Activated CD8-positive, alpha-beta memory T cell treated with anti-CD3 and anti-CD28 coated beads, Interleukin-2, amount 50 U/mL, for 1 hour (primary cell): Measurements from ENCODE around the gene NAPB.

Source experiments
- DNase-seq: peaks from one replicate; pipeline ENCODE4 v3.0.0-alpha.2; 2020; ENCODE audit errors: extremely low read depth

Gene NAPB

DNA sequence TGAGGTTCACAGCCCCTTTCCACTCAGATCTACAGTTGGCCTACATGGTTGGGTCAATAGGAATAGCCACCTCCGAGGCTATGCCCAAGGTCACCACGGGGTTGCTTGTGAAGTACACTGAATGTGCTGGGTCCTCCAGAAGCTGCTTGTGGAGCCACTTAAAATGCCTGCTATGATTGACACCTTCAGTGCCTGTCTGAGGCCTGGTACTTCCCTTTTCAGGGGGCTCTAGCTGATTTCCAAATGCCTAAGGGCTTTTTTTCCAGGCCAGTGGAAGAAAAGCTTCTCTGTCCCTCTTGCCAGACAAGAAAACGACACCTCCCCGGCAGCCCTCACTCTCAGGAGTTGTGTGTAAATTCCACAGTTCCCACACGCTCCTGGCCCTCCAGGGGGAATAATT lies 77.0 kb downstream of the NAPB start:
- no peak for DNase-seq

DNA sequence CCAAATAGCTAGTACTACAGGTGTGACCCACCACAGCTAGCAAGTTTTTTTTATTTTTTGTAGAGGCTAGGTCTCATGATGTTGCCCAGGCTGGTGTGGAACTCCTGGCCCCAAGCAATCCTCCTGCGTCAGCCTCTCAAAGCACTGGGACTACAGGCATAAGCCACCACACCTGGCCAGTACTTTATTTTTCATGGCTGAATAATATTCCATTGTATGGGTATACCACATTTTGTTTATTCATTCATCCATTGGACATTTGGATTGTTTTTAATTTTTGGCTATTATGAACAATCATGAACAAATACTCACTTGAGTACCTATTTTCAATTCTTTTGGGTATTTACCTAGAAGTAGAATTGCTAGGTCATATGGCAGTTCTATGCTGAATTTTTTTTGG lies 77.7 kb downstream of the NAPB start:
- DNase-seq: no peak

DNA sequence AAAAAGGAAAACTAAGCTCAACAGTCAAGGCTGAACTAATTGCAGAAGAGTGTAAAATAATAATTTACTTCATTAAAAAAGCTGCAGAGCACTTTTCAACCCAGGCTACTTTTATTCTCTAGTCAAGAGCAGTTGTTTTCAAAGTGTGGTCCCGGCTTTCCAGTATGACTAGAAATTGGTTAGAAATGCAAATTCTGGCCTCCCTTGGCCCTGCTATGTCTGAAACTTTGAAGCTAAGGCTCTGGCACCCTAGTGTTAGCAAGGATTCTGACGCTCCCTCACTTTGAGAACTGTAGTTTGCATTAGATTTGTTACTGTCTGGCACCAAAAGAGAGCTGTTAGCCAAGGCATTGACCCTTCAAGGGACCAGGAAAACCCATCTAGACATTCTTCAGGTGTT lies 80.2 kb downstream of the NAPB start:
- DNase-seq: no peak

GRCh38 chr20:23340524-23340923 lies 80.8 kb downstream of the NAPB start:
- DNase-seq: no peak

DNA sequence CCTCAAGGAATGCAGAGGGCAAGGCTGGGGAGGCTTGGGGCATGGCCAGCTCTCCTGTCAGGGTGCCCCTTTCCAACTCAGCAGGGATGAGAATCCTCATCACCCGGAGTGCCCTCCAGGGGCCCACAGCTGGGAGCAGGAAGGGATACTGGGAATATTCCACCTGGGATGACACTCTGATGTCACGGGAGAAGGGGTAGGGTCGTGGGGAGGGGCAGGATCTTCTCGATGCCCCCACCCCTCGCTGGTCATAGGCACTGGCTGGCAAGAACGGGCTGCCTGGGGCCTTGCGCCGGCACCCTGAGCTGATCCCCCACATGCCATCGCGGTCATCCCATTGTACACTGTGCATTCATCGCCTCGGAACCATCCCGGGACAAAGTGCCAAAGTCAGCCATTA lies 81.3 kb downstream of the NAPB start:
- no peak for DNase-seq

DNA sequence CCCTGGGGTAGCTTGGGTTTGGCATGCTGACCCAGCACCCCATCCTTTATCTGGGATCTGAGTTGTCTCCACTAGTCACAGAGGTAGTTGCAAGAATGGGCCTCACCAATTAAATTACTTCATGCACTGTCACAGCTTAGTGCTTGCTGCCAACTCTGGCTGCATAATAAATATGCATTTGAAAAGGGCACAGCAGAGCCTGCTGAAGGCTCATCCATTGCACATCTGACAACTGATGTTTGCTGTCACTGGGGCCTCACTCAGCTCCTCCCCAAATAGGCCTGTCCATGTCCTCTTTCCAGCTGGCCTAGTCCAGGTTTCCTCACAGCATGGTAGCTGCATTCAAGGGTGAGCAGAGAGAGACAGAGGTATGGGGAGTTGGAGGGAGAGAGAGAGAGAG lies 84.0 kb downstream of the NAPB start:
- DNase-seq: no peak

DNA sequence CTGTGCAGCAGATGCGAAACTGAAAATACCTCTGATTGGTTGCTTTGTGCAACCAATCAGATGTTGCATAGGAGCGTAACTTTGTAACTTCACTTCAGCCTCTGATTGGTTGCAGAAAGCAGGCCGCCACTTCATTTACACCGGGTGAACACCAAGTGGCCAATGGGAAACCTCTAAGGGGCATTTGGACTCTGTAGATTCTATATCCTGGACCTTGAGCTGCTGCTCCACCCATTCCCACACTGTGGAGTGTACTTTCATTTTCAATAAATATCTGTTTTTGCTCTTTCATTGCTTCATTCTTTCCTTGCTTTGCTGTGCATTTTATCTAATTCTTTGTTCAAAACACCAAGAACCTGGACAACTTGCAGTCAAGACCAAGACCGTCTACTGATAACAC lies 84.8 kb downstream of the NAPB start:
- no peak for DNase-seq

- no peak for DNase-seq
Observed at GRCh38 chr20:23335521-23335920, 85.8 kb downstream of the NAPB start.

- no peak for DNase-seq
Observed at GRCh38 chr20:23334111-23334510, 87.2 kb downstream of the NAPB start.

DNA sequence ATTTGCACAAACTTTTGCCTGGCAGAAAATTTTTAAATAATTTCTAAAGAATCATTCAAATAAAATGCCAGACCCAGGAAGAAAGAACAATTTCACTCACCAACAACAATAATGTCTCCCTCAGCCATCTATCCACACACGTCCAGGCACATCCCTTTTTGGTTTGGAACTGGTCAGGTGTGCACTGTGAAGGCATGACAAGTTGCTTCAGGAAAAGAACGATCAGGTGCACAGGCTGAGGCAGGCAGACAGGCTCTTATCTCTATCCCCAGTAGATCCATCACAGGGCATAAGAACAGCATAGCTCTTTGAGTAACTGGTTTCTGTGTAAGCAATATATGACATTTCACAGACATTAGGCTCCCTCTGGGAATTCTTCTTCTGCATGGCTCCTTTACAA lies 88.8 kb downstream of the NAPB start:
- no peak for DNase-seq

DNA sequence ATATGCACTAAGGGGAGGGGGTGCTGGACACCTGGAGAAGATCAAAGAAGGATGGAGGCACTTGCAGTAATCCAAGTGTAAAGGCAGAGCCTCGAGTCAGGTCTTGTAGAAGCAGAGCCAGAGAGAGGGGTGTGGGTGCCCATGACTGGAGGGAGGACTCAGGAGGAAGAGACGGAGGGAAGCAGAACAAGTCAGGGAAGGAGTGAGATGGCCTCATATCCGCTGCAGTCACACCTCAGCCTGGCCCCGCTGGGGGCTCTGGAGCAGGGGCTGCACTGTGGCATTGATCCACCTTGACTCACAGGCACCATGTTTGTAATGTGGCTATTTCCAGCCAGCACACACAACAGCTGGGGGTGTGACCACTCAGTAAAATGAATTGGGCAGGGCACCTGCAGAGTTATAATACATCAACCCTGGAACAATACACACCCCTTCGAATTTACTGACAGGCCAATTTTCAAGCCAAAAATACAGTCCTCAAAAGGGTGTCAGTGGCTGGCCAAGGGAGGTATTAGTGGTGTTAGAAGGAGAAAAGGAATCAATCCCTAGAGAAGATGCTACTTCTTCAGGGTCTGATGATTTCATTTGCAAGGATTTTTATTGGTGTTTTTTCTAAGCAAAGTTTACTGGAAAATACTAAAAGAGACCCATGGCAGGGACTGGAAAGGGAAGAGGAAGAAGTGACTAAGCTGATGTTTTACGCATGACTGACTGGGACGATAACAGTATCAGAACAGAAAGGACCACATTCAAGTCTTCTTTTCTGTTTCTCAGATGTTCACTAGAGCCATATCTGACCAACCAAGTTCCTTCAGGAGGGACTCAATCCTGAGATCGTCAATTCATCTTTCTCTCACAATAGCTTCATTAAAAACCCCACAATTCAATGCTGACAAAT lies 89.6 kb downstream of the NAPB start:
- DNase-seq: no peak

GRCh38 chr20:23327617-23328333 lies 93.5 kb downstream of the NAPB start:
- no peak for DNase-seq

GRCh38 chr20:23326774-23327173 lies 94.5 kb downstream of the NAPB start:
- DNase-seq: no peak

- no peak for DNase-seq
Observed at GRCh38 chr20:23325107-23325506, 96.2 kb downstream of the NAPB start.
